ENCODE data around the gene CMTM2. TPM values are rescaled to one million over a fixed set of nuclear protein-coding genes. Genes with fewer than 3 reads are reported as not detected.
"Not testable (repeated sequence)": the region's sequence is repeated elsewhere in the genome, so short reads cannot be mapped to it uniquely, and the experiment has no call there.

CMTM2 gene
- total RNA-seq, 1 donor from 2014 or later = not detected

- Histone ChIP-seq H3K4me3 (no peak overlapping the region), H3K27ac (no peak overlapping the region), H3K27me3 (no peaks in the 10 kb centered on the region), H3K36me3 (no peaks in the 10 kb centered on the region), H3K9me3 (no peaks in the 10 kb centered on the region), H3K4me1 (no peaks in the 10 kb centered on the region)
- intact Hi-C loops (cut with DNase I) = no loop called here
- TF ChIP-seq POLR2A (IDR thresholded peaks at IDR 0.05) (no peak), CTCF (IDR thresholded peaks at IDR 0.05) (no peak), POLR2AphosphoS5 (IDR thresholded peaks at IDR 0.05; ENCODE audit: insufficient read depth in 1 of 2, low read depth in 1 of 2) (no peak)
- DNase-seq (ENCODE audit: extremely low spot score in 2 of 2) = no peak
These were observed 50.6 kb downstream of the CMTM2 start for GRCh38 chr16:66629856-66630255.

- H3K4me3 ChIP-seq; H3K27me3 ChIP-seq; intact Hi-C loops (cut with DNase I); H3K4me1 ChIP-seq; H3K27ac ChIP-seq; H3K36me3 ChIP-seq; DNase-seq (ENCODE audit: extremely low spot score in 2 of 2); H3K9me3 ChIP-seq: not testable (repeated sequence)
These were observed 51.4 kb downstream of the CMTM2 start for GRCh38 chr16:66630561-66631260.

GRCh38 chr16:66631558-66631957 lies 52.3 kb downstream of the CMTM2 start:
- intact Hi-C loops (cut with DNase I) = not testable (repeated sequence)

GRCh38 chr16:66634527-66635196 lies 55.4 kb downstream of the CMTM2 start:
- no peak for TF ChIP-seq CTCF (IDR thresholded peaks at IDR 0.05)
- no peak for TF ChIP-seq POLR2A (IDR thresholded peaks at IDR 0.05)
- no peaks in the 10 kb centered on the region for H3K36me3 ChIP-seq
- no peak overlapping the region for H3K4me3 ChIP-seq
- H3K27ac ChIP-seq = no peak overlapping the region
- H3K9me3 ChIP-seq = no peaks in the 10 kb centered on the region
- no peaks in the 10 kb centered on the region for H3K27me3 ChIP-seq
- DNase-seq (ENCODE audit: extremely low spot score in 2 of 2) = no peak
- intact Hi-C loops (cut with DNase I) = no loop called here
- H3K4me1 ChIP-seq = no peaks in the 10 kb centered on the region

More at GRCh38 chr16:66631558-66631957, 52.3 kb downstream of the CMTM2 start:
- not testable (repeated sequence) for H3K4me3 ChIP-seq; H3K27ac ChIP-seq; H3K36me3 ChIP-seq; H3K9me3 ChIP-seq; H3K27me3 ChIP-seq; H3K4me1 ChIP-seq; DNase-seq (ENCODE audit: extremely low spot score in 2 of 2)

GRCh38 chr16:66635406-66635805 lies 56.1 kb downstream of the CMTM2 start:
- Histone ChIP-seq H3K9me3 (no peaks in the 10 kb centered on the region), H3K4me1 (no peaks in the 10 kb centered on the region), H3K27me3 (no peaks in the 10 kb centered on the region), H3K4me3 (no peak overlapping the region), H3K36me3 (no peaks in the 10 kb centered on the region), H3K27ac (no peak overlapping the region)
- DNase-seq (ENCODE audit: extremely low spot score in 2 of 2) = no peak
- no peak for TF ChIP-seq CTCF (IDR thresholded peaks at IDR 0.05)
- TF ChIP-seq POLR2AphosphoS5 (IDR thresholded peaks at IDR 0.05; ENCODE audit: insufficient read depth in 1 of 2, low read depth in 1 of 2) = no peak
- no peak for TF ChIP-seq POLR2A (IDR thresholded peaks at IDR 0.05)
- intact Hi-C loops (cut with DNase I) = no loop called here

GRCh38 chr16:66636199-66636598 lies 56.9 kb downstream of the CMTM2 start:
- intact Hi-C loops (cut with DNase I) = no loop called here
- TF ChIP-seq POLR2A (IDR thresholded peaks at IDR 0.05) = no peak
- no peaks in the 10 kb centered on the region for H3K4me1 ChIP-seq

More at GRCh38 chr16:66636199-66636598, 56.9 kb downstream of the CMTM2 start:
- Histone ChIP-seq H3K27me3 (no peaks in the 10 kb centered on the region), H3K27ac (no peak overlapping the region), H3K9me3 (no peaks in the 10 kb centered on the region), H3K36me3 (no peaks in the 10 kb centered on the region), H3K4me3 (no peak overlapping the region)
- DNase-seq (ENCODE audit: extremely low spot score in 2 of 2) = no peak
